HG02759 (cell line): Measurements from ENCODE around the gene FHOD1.
A peak's percentile ranks its signal among the peaks of the same experiment; 100 is the strongest.

Experiments
- ATAC-seq: cut with Tn5 transposase; IDR thresholded peaks from one replicate; pipeline ENCODE4 v1.9.1; 2021; ENCODE audit warnings: mild to moderate bottlenecking, moderate library complexity; ENCODE audit not compliant: unreplicated experiment

Gene FHOD1

GRCh38 chr16:67247192-67248072, at the start of gene FHOD1:
TSS of gene FHOD1 (minus strand) at chr16:67247481. CDS start at chr16:67247410, 71 bp downstream.
- ATAC-seq = peak; percentile 52

GRCh38 chr16:67296420-67296819, 49.1 kb upstream of the FHOD1 start:
- no peak for ATAC-seq

GRCh38 chr16:67294938-67295361, 47.7 kb upstream of the FHOD1 start:
- ATAC-seq = no peak

- no peak for ATAC-seq
These were observed 47.0 kb upstream of the FHOD1 start for GRCh38 chr16:67294171-67294757.

- ATAC-seq = no peak
These were observed 44.2 kb upstream of the FHOD1 start for GRCh38 chr16:67291461-67291860.

- no peak for ATAC-seq
These were observed 40.7 kb upstream of the FHOD1 start for GRCh38 chr16:67287960-67288359.

- no peak for ATAC-seq
These were observed 39.4 kb upstream of the FHOD1 start for GRCh38 chr16:67286441-67287235.

GRCh38 chr16:67284699-67285646, 37.7 kb upstream of the FHOD1 start:
- ATAC-seq = no peak

- no peak for ATAC-seq
These were observed 36.7 kb upstream of the FHOD1 start for GRCh38 chr16:67283826-67284555.

GRCh38 chr16:67283039-67283825, 36.0 kb upstream of the FHOD1 start:
- no peak for ATAC-seq

- ATAC-seq = no peak
These were observed 35.1 kb upstream of the FHOD1 start for GRCh38 chr16:67282447-67282805.

GRCh38 chr16:67281536-67282446, 34.5 kb upstream of the FHOD1 start:
- no peak for ATAC-seq

- no peak for ATAC-seq
These were observed 33.1 kb upstream of the FHOD1 start for GRCh38 chr16:67280090-67281015.

- ATAC-seq = peak; percentile 91
These were observed 32.2 kb upstream of the FHOD1 start, which contains the start of gene PLEKHG4 for GRCh38 chr16:67279296-67280089. TSS of gene PLEKHG4 (plus strand) at chr16:67279532. CDS start at chr16:67280045, 513 bp downstream.

- ATAC-seq = peak; percentile 43
These were observed 31.6 kb upstream of the FHOD1 start for GRCh38 chr16:67278773-67279295.
